HG02970 (cell line): ENCODE results near the gene LRP2.

Experiments
- ATAC-seq: cut with Tn5 transposase; IDR thresholded peaks from one replicate; pipeline ENCODE4 v1.9.1; 2021; ENCODE audit warnings: mild to moderate bottlenecking, moderate library complexity, moderate number of reproducible peaks; ENCODE audit not compliant: unreplicated experiment, low FRiP score

Gene LRP2

DNA sequence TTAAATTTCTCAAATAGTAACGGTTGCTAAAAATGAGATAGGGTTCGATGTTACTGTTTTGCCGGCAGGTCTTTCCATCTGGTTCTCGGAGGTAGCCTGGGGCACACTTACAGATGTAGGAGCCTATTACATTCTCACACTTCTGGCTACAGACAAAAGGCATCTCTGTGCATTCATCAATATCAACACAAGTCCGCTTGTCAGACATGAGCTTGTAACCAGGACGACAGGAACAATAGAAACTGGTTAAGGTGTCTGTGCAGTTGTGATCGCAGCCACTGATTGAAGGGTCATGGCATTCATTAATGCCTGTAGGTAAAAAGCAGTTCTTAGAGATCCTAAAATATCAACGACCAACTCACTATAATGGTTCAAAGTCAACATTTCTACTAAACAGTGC lies 176.6 kb downstream of the LRP2 start:
- ATAC-seq, result no peak

DNA sequence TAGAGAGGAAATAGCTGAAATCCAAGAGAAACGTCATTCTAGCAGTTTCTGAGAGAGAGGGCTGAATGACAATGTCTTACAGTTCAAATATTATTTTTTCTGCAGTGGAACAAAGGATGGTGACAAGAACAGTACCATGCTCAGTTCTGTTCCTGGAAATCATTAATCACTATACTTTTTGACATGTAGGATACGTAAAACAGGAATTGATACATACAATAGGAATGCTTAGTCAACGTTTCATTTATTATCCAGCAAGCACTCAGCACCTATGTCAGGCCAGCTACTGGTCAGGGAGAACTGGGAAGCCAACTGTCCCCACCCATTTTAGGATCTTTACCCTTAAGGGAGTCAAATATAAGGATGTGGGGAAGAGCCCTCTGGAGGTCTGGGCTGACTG lies 178.3 kb downstream of the LRP2 start:
- no peak for ATAC-seq

DNA sequence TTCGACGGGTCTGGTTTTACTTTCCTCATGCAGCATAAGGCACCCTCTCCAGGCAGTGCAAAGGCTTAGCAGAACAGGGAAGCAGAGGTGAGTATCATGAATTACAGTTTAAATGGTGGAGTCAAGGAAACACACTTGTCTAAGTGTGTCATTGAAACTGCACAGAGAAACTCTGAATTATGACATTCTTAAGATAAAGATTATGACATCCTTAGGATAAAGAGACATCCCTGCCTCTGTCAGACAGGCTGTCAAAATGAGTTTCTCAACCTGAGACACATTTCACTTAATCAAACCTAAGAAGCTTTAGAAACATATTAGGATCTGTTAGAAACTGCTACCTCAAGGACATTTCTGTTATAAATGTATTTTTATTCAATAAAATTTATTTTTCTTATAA lies 179.8 kb downstream of the LRP2 start:
- no peak for ATAC-seq

DNA sequence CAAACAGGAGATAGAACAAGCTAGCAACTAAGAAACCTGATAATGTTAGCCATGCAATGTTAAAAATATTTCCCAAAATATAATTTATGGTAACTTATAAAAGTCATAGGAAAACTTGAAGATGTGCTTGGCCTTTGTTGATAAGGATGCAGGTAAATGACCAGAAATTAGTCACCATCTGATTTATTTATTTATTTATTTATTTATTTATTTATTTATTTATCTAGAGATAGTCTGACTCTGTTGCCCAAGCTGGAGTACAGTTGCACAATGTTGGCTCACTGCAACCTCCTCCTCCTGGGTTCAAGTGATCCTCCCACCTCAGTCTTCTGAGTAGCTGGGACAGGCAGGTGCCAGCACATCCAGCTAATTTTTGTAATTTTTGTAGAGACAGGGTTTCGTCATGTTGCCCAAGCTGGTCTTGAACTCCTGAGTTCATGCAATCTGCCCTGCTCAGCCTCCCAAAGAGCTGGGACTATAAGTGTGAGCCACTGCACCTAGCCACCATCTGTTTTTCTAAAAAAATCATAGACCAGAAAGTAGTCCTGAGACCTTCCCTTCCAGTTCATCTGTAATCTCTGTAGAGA lies 183.4 kb downstream of the LRP2 start:
- ATAC-seq, result no peak

DNA sequence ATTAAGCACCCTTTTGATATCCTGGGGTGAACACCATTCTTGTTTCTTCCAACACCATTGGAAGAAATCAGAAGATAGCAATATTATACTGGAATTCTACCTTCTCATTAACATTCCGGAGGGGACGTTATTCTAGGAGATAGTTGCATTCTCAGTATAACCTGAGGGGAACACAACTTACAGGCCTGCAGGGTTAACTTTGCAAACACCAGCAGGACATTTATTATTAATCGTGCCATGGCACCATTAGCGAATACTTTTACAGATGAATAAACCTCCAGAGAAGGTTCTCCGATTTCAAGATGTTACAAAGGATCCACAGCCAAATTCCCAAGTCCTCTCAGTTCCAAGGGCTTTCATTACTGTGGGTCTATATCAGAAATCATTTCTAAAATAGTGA lies 184.0 kb downstream of the LRP2 start:
- ATAC-seq, result no peak

DNA sequence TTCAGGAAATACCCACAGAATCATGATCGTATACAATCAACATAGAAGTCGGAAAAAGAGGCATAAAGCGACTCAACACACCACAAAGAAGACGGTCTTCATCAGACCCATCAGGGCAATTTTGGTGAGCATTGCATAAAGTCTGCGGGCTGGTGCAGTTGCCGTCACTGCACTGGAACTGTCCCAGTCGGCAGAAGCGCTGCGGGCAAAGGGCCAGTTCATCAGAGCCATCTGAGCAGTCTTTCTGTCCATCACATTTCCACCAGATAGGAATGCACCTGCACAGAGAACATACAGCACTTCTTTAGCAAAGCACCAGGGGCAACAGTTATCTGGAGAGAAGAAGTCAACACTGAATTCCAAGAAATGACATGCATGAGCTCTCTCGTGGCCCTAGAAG lies 187.2 kb downstream of the LRP2 start:
- ATAC-seq, result no peak

DNA sequence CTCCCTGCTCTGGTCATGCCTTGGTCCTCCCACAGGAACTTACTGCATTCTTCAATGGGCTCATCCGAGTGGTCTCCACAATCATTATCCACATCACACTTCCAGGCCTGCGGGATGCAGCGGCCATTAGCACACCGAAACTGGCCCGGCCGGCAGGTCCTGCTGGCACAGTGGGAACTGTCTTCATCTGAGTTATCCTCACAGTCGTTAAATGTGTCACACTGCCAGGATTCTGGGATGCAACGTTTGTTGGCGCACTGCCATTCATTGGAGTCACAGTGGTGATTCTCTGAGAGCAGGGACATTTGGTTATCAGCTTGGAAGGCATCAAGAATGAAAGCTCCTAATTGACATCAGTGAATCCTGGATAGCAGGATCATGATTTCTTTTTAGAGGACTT lies 188.5 kb downstream of the LRP2 start:
- ATAC-seq, result no peak

DNA sequence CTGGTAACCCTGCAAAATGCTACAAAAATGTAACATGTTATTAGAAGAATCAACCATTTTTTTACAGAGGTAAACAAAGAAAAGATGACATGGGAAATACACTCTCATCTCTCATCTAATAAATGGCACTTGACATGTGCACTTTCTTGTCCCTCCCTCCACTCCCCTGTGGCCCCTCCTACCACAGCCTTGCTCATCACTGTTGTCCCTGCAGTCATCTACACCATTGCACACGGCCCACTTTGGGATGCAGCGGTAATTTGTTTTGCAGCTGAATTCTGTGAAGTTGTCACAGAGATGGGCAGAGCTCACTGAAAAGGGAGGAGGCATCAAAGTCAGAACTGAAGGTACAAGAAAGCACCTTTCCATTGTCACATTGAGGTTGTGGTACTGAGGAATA lies 189.4 kb downstream of the LRP2 start:
- ATAC-seq, result no peak

DNA sequence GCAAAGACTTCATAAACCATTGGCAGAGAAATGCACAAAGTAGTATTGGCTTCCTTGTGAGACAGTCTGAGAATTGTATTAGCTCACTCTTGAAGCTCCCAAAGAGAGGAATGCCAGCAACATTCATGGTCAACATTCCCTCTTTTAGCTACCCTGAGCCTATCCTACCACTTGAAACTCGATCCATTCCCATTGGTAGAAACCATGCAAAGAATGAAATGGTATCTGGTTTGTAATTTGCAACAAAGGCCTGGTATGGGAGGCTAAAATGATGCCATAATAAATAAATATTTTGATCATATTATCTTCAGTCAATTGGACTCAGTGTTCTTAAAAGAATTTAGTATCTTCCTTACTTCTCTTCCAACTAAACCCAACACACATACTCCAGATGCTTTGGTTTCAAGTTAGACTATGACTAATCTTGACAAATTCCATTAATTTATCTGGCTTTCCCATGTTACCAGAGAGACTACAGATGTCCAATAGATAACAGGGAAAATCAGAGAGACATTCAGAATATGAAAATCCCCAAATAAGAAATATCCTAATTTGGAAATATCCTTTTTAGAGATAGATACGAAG lies 190.1 kb downstream of the LRP2 start:
- no peak for ATAC-seq

DNA sequence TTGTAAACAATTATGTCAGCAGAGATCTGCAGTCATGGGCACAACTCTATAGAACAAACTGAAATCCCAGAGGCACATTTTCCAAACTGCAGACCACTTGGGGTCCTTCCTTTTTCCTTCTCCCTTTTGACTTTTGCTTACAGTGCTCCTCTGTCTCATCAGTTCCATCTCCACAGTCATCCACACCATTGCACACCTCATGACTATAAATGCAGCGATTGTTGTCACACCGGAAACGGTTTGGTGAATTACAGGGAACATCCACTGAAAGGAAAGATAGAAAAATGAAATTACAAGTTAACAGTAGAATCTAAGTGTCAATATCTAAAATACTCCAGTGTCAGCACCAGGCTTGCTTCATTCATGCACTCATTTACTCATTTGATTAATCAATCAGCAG lies 196.5 kb downstream of the LRP2 start:
- no peak for ATAC-seq

DNA sequence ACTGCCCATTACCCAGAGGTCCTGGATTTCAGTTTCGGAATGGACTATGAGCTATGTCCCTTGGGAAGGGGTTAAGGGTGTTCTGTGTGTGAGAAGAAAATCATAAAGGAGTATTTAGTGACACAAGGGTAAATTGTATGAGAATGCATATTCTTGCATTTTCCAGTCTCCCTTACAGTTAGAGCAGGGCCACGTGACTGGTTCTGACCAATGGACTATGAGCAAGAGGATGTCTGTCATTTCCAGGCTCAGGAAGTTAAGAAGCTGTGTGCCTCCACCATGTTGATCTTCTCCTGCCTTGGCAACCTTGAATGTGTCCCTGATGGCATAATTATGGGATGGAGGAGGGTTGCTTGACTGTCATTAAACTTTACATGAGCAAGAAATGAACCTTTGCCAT lies 198.0 kb downstream of the LRP2 start:
- no peak for ATAC-seq

DNA sequence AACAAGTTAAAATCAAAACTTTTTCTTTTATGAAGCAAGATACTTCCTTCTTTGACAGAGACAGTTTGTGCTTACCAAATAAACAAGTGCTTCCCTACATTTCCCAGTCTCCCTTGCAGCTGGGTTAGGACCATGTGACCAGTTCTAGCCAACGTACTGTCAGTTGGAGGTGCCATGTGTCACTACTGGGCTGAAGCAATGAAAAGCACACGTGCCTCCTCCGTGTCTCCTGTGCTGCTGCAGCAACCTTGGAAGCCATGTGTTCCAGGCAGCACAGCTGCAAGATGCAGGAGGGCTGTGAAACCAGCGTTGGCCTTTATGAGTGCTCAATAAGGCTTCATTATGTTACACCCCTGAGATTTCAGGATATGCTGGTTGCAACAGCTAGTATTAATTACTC lies 199.7 kb downstream of the LRP2 start:
- ATAC-seq, result no peak

DNA sequence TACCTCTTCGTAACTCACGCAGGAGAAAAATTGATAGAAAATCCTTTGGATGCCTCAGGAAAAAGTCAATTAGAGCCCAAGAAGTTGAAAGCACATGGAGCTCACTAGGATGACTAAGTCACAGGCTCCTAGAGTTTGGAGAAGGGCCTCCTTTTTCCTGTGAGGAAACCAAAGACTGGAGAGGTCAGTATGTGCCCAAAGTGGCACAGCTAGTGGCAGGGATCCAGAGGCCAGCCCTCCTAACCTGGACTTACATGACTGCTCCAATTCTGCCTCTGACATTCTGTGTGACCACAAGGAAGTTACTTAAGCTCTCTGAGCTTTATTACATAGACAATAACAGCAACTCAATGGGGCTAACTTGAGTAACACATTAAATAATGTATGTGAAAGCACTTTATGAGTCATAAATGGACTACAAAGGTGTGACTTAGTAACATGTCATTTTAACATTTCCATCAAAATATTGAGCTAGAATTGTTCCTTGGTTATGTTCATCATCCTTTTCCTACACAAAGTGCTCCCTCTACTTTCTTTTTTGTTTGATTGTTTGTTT lies 201.3 kb downstream of the LRP2 start:
- ATAC-seq, result no peak

DNA sequence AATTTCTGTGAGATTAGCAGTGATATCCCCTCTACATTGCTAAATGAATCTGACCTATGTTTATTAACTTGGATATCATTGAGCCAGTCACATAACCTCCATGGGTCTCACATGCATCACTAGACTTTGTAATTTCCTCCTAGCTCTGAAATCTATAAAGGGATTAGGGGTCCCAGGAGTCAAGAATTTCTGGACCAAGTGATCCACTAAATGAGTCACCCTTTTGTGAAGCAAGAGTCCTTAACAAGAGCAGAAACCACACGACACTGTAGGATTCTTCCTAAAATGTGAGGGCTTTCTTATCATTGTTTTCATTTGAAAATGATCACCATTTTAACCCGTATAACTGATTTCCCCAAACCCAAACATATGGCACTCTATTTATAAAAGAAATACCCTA lies 202.6 kb downstream of the LRP2 start:
- no peak for ATAC-seq

DNA sequence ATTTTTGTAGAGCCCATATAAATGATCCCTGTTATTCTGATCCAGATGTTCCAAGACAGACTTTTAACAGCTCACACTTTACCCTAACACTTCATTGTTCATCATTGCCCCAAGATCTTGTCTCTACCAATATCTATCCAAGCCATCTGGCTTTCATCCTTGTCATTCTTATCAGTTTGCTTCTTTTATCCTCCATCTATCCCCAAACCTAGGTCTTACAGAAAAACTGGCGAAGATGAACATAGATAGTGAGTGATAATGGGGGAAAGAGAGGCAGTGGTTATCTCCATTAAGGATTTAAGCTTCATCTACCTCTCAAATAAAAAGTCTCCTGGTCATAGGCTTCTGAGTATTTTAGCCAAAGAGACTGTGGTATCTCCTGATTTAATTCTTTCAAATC lies 203.5 kb downstream of the LRP2 start:
- no peak for ATAC-seq

DNA sequence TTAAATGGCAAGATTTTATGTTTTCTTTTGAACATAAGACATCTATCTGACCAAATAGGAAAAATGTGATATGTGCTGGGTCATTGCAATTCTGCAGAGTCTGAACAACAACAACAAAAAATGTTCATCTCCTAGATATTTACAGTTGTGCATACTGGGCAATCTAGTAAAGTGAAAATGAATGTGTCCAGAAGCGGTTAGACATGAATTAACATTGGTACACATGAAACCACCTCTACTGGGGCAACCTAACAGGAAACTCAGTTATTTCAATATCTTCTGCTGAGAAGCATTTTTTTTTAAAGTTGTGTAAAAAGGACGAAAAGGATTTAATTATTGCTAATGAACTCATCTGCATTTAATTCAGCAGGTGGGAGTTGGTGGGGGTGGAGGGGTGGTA lies 216.1 kb downstream of the LRP2 start:
- ATAC-seq, result no peak

DNA sequence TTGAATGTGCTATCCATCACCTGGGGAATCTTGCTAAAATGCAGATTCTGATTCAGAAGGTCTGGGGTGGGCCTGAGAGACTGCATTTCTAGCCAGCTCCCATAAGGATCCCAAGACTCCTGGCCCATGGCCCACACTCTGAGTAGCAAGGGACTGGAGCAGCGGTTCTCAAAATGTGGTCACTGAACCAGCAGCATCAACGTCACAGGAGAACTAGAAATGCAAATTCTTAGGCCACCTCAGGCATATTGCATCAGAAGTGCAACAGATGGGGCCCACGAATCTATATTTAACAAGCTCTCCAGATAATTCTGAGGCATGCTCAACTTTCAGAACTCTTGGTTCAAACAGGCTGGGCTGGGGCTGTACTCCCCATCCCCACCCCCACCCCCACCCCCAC lies 218.3 kb downstream of the LRP2 start:
- ATAC-seq, result no peak

DNA sequence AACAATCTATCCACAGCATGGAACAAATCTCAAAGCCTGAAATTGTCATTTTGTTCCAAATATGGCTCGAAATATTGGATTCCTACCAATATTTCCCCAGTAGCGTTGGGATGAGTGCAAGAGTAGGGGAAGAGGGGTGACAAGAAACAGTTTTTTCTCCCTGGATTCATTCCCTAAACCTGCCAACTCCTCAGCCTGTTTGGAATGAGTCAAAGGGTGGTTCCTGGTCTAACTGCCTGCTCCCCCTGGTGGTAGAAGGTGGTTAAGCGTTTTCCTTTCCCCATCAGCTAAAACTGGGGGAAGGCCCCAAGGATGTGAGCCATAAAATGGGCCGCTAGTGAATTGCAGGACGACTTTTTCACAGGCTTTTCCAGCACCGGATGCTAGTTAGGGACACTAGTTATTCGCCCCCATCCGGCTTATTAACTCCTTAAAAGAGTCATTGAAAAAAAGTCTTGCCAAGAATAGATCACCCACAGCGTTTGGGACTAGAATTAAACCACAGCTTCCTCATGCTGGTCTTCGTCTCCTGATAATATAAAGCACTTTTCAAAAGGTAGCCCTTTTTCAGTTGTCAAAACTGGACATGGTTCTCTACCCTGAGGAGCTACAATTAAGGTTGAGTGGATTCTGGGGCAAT lies 220.5 kb downstream of the LRP2 start:
- ATAC-seq, result no peak

DNA sequence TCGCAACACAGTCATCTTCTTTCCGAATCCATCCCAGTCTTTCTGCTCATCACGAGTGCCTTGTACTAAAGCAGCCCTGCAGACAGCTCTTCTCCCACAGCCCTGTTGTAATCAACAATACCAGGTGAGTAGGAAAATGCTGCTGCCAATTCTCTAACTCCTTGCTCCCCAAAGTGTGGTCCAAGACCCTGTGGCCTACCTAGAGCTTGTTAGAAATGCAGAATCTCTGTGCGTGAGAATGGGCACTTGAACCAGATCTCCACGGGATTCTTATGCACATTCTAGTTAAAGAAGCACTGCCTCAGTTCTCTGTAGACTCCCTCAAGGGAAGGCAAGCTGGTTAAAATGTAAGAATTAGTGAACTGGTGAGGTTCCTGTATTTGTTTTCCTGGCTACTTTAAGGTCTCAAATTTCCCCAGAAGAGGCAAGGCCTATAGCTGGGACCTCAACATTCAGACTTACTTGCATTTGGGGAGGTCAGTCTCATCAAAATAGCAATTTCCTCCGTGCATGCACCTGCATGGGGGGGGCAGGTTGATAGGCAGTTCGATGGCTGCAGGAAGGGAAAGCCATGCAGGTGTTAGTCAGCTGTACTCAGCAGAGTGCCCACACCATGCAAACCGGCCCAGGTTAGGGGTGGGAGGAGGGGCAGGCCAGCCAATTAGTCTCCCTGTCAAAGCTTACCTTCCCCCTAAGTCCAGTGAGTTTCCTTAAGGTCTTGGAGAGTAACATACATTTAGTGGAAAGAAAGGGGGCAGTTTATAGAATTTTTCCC lies 222.2 kb downstream of the LRP2 start:
- no peak for ATAC-seq

DNA sequence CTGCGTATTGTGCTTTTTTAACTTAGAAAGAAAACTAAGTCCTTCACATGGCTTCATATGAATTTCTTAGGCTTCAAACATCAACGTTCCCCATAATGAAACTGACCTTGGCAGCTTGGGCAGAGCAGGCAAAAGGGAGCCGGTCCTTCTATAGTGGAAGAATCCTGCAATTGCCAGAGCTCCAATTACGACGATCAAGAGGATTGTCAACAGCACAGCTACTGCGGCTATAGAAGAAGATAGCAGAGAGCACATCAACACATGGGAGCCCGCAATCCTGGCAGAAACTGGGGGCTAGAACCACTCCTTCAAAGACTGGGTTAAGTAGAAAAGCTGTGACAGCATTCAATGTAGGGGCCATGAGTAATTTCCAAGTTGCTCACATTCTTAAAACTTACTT lies 223.2 kb downstream of the LRP2 start:
- no peak for ATAC-seq

DNA sequence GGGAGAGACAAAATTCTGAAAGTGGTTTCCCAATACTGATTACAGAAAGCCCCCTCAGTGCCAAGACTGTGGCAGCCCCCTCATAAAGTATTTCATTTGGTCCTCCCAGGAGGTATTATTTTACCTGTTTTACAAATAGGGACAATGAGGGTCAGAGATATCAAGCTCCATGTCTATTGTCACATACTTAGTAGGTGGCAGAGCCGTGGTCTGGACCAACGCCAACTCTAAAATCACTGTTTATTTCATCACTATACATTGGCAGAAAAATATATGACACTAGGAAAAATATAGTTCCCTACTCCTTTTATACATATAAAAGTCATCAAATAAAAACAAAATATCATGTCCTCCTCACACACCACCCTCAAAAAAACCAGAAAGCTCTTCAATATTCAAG lies 224.4 kb downstream of the LRP2 start:
- ATAC-seq, result no peak
